IMR-90 (cell line): ENCODE data around the gene POLR3F. TPM values are rescaled to one million over a fixed set of nuclear protein-coding genes. Genes with fewer than 3 reads are reported as not detected.
A peak's percentile ranks its signal among the peaks of the same experiment; 100 is the strongest.

Experiments used
- ATAC-seq: fragments of 200-7000 bp; cut with Tn5 transposase; 2 replicates; pipeline ENCODE4 v1.9.1; 2020; ENCODE audit warnings: low read depth, mild to moderate bottlenecking, moderate library complexity
- Bru-seq: library from RNA; stranded (reverse); fragments of 400-500 nt; gene quantifications from one replicate; lab custom pipeline; 2021; lab: Mats Ljungman, UMichigan
- BruChase-seq, 2 experiments: library from RNA; stranded (reverse); fragments of 400-500 nt; gene quantifications; one replicate each; lab custom pipeline; 2021; lab: Mats Ljungman, UMichigan
- BruUV-seq: library from RNA; stranded (reverse); fragments of 400-500 nt; replicated peaks from 2 replicates; lab custom pipeline; 2021; lab: Mats Ljungman, UMichigan
- CTCF ChIA-PET: fragments of 300-600 bp; formaldehyde crosslinking; extraction: SDS; loops from one replicate; lab custom pipeline; 2021; ENCODE audit warnings: antibody characterized with exemption; lab: Yijun Ruan, JAX
- POLR2A ChIA-PET: fragments of 300-600 bp; sonication (Branson Sonifier 250); formaldehyde crosslinking; loops from one replicate; lab custom pipeline; 2022; ENCODE audit warnings: antibody characterized with exemption; ENCODE audit not compliant: unreplicated experiment; lab: Charles Lee
- DNase-seq: peaks from one replicate; pipeline ENCODE4 v3.0.0; 2013
- H2AFZ ChIP-seq: replicated peaks from 2 replicates; pipeline ENCODE3; 2013; ENCODE audit warnings: low read length, mild to moderate bottlenecking; ENCODE audit not compliant: poor library complexity
- H2AK5ac ChIP-seq: 2 replicates; pipeline ENCODE4 v1.6.1; 2013; ENCODE audit warnings: low read depth, low read length, inconsistent platforms
- H2AK9ac ChIP-seq: replicated peaks from 2 replicates; pipeline ENCODE3; 2013; ENCODE audit warnings: mild to moderate bottlenecking, low read depth, low read length, moderate library complexity; ENCODE audit not compliant: poor library complexity
- H2BK120ac ChIP-seq: 2 replicates; pipeline ENCODE4 v1.6.1; 2013; ENCODE audit warnings: low read depth, low read length, inconsistent platforms
- H2BK15ac ChIP-seq: 3 replicates; pipeline ENCODE4 v1.6.1; 2013; ENCODE audit warnings: low read depth, low read length, inconsistent platforms
- H2BK20ac ChIP-seq: 2 replicates; pipeline ENCODE4 v1.6.1; 2013; ENCODE audit warnings: low read depth, mild to moderate bottlenecking, inconsistent platforms, low read length, moderate library complexity
- H2BK5ac ChIP-seq: 2 replicates; pipeline ENCODE4 v1.6.1; 2013; ENCODE audit warnings: mild to moderate bottlenecking, low read depth, low read length, inconsistent platforms; ENCODE audit not compliant: poor library complexity, severe bottlenecking
- H3K14ac ChIP-seq: replicated peaks from 2 replicates; pipeline ENCODE4 v1.6.1; 2013; ENCODE audit warnings: low read depth, low read length, inconsistent platforms
- H3K18ac ChIP-seq: 2 replicates; pipeline ENCODE4 v1.6.1; 2013; ENCODE audit warnings: low read depth, low read length, control low read depth
- H3K23ac ChIP-seq: 2 replicates; pipeline ENCODE4 v1.6.1; 2013; ENCODE audit warnings: low read depth, low read length, inconsistent platforms
- H3K27ac ChIP-seq: 2 replicates; pipeline ENCODE4 v1.5.1; 2013; ENCODE audit warnings: mild to moderate bottlenecking, control low read depth, low read length; ENCODE audit not compliant: insufficient read depth
- H3K27me3 ChIP-seq: 2 replicates; pipeline ENCODE4 v1.6.1; 2013; ENCODE audit warnings: low read length; ENCODE audit not compliant: control insufficient read depth, insufficient read depth
- H3K36me3 ChIP-seq: 2 replicates; pipeline ENCODE4 v1.6.1; 2013; ENCODE audit warnings: low read length, mixed read lengths; ENCODE audit not compliant: control insufficient read depth, insufficient read depth
- H3K4ac ChIP-seq: 2 replicates; pipeline ENCODE4 v1.6.1; 2013; ENCODE audit warnings: low read depth, low read length, inconsistent platforms
- H3K4me1 ChIP-seq: 2 replicates; pipeline ENCODE4 v1.6.1; 2013; ENCODE audit warnings: low read length, mixed read lengths; ENCODE audit not compliant: control insufficient read depth, insufficient read depth
- H3K4me2 ChIP-seq: 2 replicates; pipeline ENCODE4 v1.6.1; 2013; ENCODE audit warnings: low read depth, mild to moderate bottlenecking, control low read depth, low read length, moderate library complexity
- H3K4me3 ChIP-seq: 2 replicates; pipeline ENCODE4 v1.5.1; 2013; ENCODE audit warnings: low read depth, mild to moderate bottlenecking, control low read depth, low read length, moderate library complexity; ENCODE audit not compliant: insufficient read depth
- H3K56ac ChIP-seq: 2 replicates; pipeline ENCODE4 v1.6.1; 2013; ENCODE audit warnings: low read length, inconsistent platforms; ENCODE audit not compliant: insufficient read depth; ENCODE audit errors: extremely low read depth
- H3K79me1 ChIP-seq, 2 experiments: 2 replicates each; pipeline ENCODE4 v1.6.1; 2013; ENCODE audit warnings: low read length in 2 of 2, inconsistent platforms in 1 of 2, low read depth in 1 of 2
- H3K9ac ChIP-seq: 2 replicates; pipeline ENCODE4 v1.6.1; 2013; ENCODE audit warnings: low read depth, low read length, control low read depth
- H3K9me1 ChIP-seq: 2 replicates; pipeline ENCODE4 v1.6.1; 2013; ENCODE audit warnings: low read length, inconsistent platforms; ENCODE audit not compliant: insufficient read depth
- H3K9me3 ChIP-seq: 2 replicates; pipeline ENCODE4 v1.6.1; 2013; ENCODE audit warnings: low read length; ENCODE audit not compliant: control insufficient read depth, insufficient read depth
- H4K20me1 ChIP-seq: 2 replicates; pipeline ENCODE4 v1.6.1; 2013; ENCODE audit warnings: low read length, inconsistent platforms; ENCODE audit not compliant: insufficient read depth
- H4K5ac ChIP-seq: 2 replicates; pipeline ENCODE4 v1.6.1; 2013; ENCODE audit warnings: mild to moderate bottlenecking, low read depth, low read length, control low read depth
- H4K8ac ChIP-seq, 2 experiments: 2 replicates each; pipeline ENCODE4 v1.6.1; 2013; ENCODE audit warnings: low read depth in 2 of 2, low read length in 2 of 2, control low read depth in 1 of 2, inconsistent platforms in 1 of 2
- H4K91ac ChIP-seq: 2 replicates; pipeline ENCODE4 v1.6.1; 2013; ENCODE audit warnings: low read depth, low read length, inconsistent platforms; ENCODE audit not compliant: insufficient read depth
- CEBPB ChIP-seq: IDR thresholded peaks from 2 replicates; pipeline ENCODE4 v1.6.1; 2012; ENCODE audit warnings: low read depth, low read length, improper control_type of control experiment
- CHD1 ChIP-seq: IDR thresholded peaks from 2 replicates; pipeline ENCODE4 v1.6.1; 2012; ENCODE audit warnings: low read depth, low read length, improper control_type of control experiment
- FOS ChIP-seq: fragments of 150-350 bp; IDR thresholded peaks from 2 replicates; pipeline ENCODE4 v1.6.1; 2016; ENCODE audit warnings: low read depth, low read length
- MXI1 ChIP-seq: IDR thresholded peaks from 2 replicates; pipeline ENCODE4 v1.6.1; 2012; ENCODE audit warnings: low read depth, mild to moderate bottlenecking, low read length, moderate library complexity, borderline replicate concordance
- POLR2A ChIP-seq: IDR thresholded peaks from 2 replicates; pipeline ENCODE4 v1.6.1; 2012; ENCODE audit warnings: mild to moderate bottlenecking, low read depth, low read length
- RAD21 ChIP-seq: IDR thresholded peaks from 2 replicates; pipeline ENCODE4 v1.6.1; 2012; ENCODE audit warnings: low read length, improper control_type of control experiment
- RCOR1 ChIP-seq: IDR thresholded peaks from 2 replicates; pipeline ENCODE4 v1.6.1; 2012; ENCODE audit warnings: mild to moderate bottlenecking, low read length, improper control_type of control experiment; ENCODE audit not compliant: insufficient replicate concordance
- SMC3 ChIP-seq: fragments of 150-350 bp; IDR thresholded peaks from 2 replicates; pipeline ENCODE4 v1.6.1; 2016; ENCODE audit warnings: low read depth, mild to moderate bottlenecking, antibody characterized with exemption, low read length, moderate library complexity
- WGBS, 2 experiments: methylation state at CpG; one replicate each; pipeline versions ENCODE4 v1.1.5 to v1.1.7; 2013; ENCODE audit warnings: missing lambda C conversion rate in 2 of 2; ENCODE audit not compliant: insufficient read length in 1 of 2; ENCODE audit errors: extremely low coverage in 2 of 2; 5-methylcytosine and 5-hydroxymethylcytosine counted together
- dilution Hi-C: fragments of 300-500 bp; cut with HindIII; formaldehyde crosslinking; loops from one replicate; pipeline ENCODE4 v1.14.3; 2018; ENCODE audit warnings: low sequenced_read_pairs; ENCODE audit not compliant: unreplicated experiment
- in situ Hi-C: fragments of 300-500 bp; cut with MboI; formaldehyde crosslinking; loops from 3 replicates; pipeline ENCODE4 v1.14.3; 2019; ENCODE audit warnings: low sequenced_read_pairs, inconsistent platforms, mixed read lengths
- intact Hi-C: fragments of 100-400 bp; cut with micrococcal nuclease; formaldehyde crosslinking; loops from 2 replicates; pipeline ENCODE4 v1.10.0; 2022
- long read RNA-seq: library from polyadenylated mRNA; unstranded; transcript quantifications from one replicate; pipeline ENCODE4 v2.0.0, GENCODE V29; 2021; ENCODE audit not compliant: unreplicated experiment
- polyA plus RNA-seq, 3 experiments: library from polyadenylated mRNA; depleted of rRNA; stranded (reverse); fragments of >200 nt; gene quantifications; 2 replicates each; pipeline ENCODE4 v1.2.3, GENCODE V29; 2012; ENCODE audit warnings: low replicate concordance in 1 of 3
- total RNA-seq: library from RNA; depleted of rRNA; stranded (reverse); fragments of >200 nt; gene quantifications from 2 replicates; pipeline ENCODE4 v1.2.3, GENCODE V29; 2012; rRNA removed
- TF ChIP-seq, protein P1 (sequence below): fragments of 150-350 bp; IDR thresholded peaks from 2 replicates; pipeline ENCODE4 v1.6.1; 2016; ENCODE audit warnings: low read depth, mild to moderate bottlenecking, low read length, moderate library complexity, borderline replicate concordance
- TF ChIP-seq, protein P2 (sequence below): conservative IDR thresholded peaks from 2 replicates; pipeline ENCODE4 v1.5.1; 2012; ENCODE audit warnings: mild to moderate bottlenecking, low read depth, low read length, improper control_type of control experiment

Gene POLR3F, protein sequence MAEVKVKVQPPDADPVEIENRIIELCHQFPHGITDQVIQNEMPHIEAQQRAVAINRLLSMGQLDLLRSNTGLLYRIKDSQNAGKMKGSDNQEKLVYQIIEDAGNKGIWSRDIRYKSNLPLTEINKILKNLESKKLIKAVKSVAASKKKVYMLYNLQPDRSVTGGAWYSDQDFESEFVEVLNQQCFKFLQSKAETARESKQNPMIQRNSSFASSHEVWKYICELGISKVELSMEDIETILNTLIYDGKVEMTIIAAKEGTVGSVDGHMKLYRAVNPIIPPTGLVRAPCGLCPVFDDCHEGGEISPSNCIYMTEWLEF
- total RNA-seq, result 5.7 and 10.0 TPM in 2 replicates
- polyA plus RNA-seq (2012; rRNA removed), result 4.7 and 7.2 TPM in 2 replicates
- polyA plus RNA-seq (2012; cell fraction: cytosol; rRNA removed), result 0.71 and 0.91 TPM in 2 replicates
- polyA plus RNA-seq (2012; cell fraction: nucleus; rRNA removed; ENCODE audit: low replicate concordance), result 1.2 and 5.8 TPM in 2 replicates
- Bru-seq, nascent RNA, result percentile 68 among the genes with signal in this experiment
- percentile 61 among the genes with signal in this experiment for BruChase-seq, experiment 1, labeled RNA remaining after a 6-hour chase
- BruChase-seq, experiment 2, labeled RNA remaining after a 2-hour chase, result percentile 62 among the genes with signal in this experiment
- long read RNA-seq, transcript POLR3F-201 (9 exons, 2,416 nt), result major isoform, 9 of 11 reads
- long read RNA-seq, partial matches to known transcripts, result 1 of 11 reads
- long read RNA-seq, other reads (novel, unspliced or antisense), result 1 of 11 reads

DNA sequence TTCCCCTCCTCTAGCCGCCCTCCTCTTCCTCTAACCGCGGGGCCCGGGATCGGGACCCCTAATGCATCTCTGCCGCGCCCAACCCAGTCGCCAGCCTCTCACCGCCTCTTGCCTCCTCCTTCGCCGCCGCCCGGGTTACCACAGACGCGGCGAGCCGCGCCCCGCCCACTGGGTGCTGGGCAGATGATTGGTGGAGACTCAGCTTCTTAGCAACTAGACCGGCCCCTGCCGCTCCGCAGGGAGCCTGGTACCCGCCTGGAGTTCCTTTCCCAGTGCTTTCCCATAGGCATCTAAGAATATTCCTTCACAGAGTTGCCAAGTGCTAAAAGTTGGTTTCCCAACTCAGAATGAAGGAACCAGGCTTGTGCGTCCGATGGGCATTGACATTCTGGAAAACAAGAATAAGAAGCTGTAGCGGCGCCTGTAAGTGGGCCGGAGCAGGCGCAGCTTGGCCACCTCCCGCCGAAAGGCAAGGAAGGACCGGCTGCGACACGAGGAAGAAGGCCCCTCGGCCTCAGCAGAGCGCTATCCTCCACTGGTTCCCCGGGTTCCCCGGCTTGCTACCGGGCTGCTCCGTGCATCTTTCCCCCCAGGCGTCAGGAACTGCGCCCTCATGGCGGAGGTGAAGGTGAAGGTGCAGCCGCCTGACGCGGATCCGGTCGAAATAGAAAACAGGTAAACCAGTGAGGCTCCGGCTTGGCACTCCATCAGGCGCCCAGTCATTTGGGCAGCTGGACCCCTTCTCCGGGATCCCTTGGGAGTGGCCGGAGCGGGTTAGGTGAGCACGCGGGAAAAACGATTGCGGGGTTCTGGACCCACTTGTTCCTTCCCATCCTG lies at the start of gene POLR3F, which contains the start of gene DZANK1:
Gene POLR3F (plus strand): TSS at position 497 of the 837 bp plus-strand sequence. CDS start 117 bp downstream, at position 614.
Gene DZANK1 (minus strand): TSS at position 137 of the 837 bp plus-strand sequence. CDS start 1,672 bp downstream, outside the sequence.
- peak within 1 kb of the TSS; percentile 92 for H2AK9ac ChIP-seq
- H3K4me3 ChIP-seq, result peak within 1 kb of the TSS; percentile 75
- peak within 1 kb of the TSS; percentile 98 for H3K4me2 ChIP-seq
- DNase-seq, result peak; percentile 94
- H4K5ac ChIP-seq, result peak within 1 kb of the TSS; percentile 72
- intact Hi-C loops (loop anchor here (1.0 to 10.0 kb wide), 3 partner anchors 40 to 162 kb away; partner anchors contain the start of gene SEC23B), dilution Hi-C loops (no loop called here), in situ Hi-C loops (no loop called here)
- H3K9me1 ChIP-seq, result no peaks in the 10 kb centered on the region
- peak within 1 kb of the TSS; percentile 90; the same call in 1 of the 2 replicates for H3K23ac ChIP-seq
- no peaks in the 10 kb centered on the region for H3K27me3 ChIP-seq
- H4K20me1 ChIP-seq, result no peaks in the 10 kb centered on the region
- H3K14ac ChIP-seq, result peak within 1 kb of the TSS; percentile 98
- peak within 1 kb of the TSS; percentile 55 for H2BK20ac ChIP-seq
- peak within 1 kb of the TSS; percentile 100 for H2BK15ac ChIP-seq
- H4K8ac ChIP-seq, result peak within 1 kb of the TSS; percentile 96 to 97
- peaks cover 1% of the 10 kb centered on the region; the same call in 1 of the 2 replicates for H3K4me1 ChIP-seq
- H3K9me3 ChIP-seq, result no peaks in the 10 kb centered on the region
- H3K18ac ChIP-seq, result peak within 1 kb of the TSS; percentile 65
- H2BK120ac ChIP-seq, result peak within 1 kb of the TSS; percentile 95
- H3K36me3 ChIP-seq, result peaks cover 4% of the 10 kb centered on the region
- POLR2A ChIA-PET, result interaction anchor here (0.6 to 1.8 kb wide), 2 partner anchors 21 to 40 kb away, joined by 4 to 6 read pairs; no protein-coding TSS in a partner anchor
- peak; percentile 100 for ATAC-seq
- BruUV-seq, result no TSS peak
- H3K56ac ChIP-seq, result peak within 1 kb of the TSS; percentile 100
- peak within 1 kb of the TSS; percentile 93 for H2BK5ac ChIP-seq
- peak within 1 kb of the TSS; percentile 85 for H3K27ac ChIP-seq
- H2AK5ac ChIP-seq, result no peak within 1 kb of the TSS
- CTCF ChIA-PET, result interaction anchor here (1.0 kb wide), 1 partner anchor 191 kb away, joined by 3 read pairs; no protein-coding TSS in a partner anchor
- H3K79me1 ChIP-seq, result peaks cover 15 to 30% of the 10 kb centered on the region in 2 experiments
- peak within 1 kb of the TSS; percentile 96 for H2AFZ ChIP-seq
- WGBS, 2 experiments, result 2% methylated on average over 13 of the region's 57 CpGs; no CpG with 5 or more reads in 1 of the 2 experiments
- peak within 1 kb of the TSS; percentile 86 for H3K9ac ChIP-seq
- H4K91ac ChIP-seq, result peak within 1 kb of the TSS; percentile 100
- H3K4ac ChIP-seq, result peak within 1 kb of the TSS; percentile 94
- TF ChIP-seq SMC3 (0 out of 2 replicates have a peak, but pooled peaks have one; percentile 2), CHD1 (no peak), POLR2A (peak; percentile 56; the same call in 1 of the 2 replicates), CEBPB (no peak), MXI1 (peak; percentile 72), FOS (no peak), RCOR1 (peak; percentile 18), RAD21 (no peak)
- TF ChIP-seq, protein P1, sequence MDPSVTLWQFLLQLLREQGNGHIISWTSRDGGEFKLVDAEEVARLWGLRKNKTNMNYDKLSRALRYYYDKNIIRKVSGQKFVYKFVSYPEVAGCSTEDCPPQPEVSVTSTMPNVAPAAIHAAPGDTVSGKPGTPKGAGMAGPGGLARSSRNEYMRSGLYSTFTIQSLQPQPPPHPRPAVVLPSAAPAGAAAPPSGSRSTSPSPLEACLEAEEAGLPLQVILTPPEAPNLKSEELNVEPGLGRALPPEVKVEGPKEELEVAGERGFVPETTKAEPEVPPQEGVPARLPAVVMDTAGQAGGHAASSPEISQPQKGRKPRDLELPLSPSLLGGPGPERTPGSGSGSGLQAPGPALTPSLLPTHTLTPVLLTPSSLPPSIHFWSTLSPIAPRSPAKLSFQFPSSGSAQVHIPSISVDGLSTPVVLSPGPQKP, result no peak
- TF ChIP-seq, protein P2, sequence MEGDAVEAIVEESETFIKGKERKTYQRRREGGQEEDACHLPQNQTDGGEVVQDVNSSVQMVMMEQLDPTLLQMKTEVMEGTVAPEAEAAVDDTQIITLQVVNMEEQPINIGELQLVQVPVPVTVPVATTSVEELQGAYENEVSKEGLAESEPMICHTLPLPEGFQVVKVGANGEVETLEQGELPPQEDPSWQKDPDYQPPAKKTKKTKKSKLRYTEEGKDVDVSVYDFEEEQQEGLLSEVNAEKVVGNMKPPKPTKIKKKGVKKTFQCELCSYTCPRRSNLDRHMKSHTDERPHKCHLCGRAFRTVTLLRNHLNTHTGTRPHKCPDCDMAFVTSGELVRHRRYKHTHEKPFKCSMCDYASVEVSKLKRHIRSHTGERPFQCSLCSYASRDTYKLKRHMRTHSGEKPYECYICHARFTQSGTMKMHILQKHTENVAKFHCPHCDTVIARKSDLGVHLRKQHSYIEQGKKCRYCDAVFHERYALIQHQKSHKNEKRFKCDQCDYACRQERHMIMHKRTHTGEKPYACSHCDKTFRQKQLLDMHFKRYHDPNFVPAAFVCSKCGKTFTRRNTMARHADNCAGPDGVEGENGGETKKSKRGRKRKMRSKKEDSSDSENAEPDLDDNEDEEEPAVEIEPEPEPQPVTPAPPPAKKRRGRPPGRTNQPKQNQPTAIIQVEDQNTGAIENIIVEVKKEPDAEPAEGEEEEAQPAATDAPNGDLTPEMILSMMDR, result no peak
